HG03159 (cell line): ENCODE measurements around the gene PPP1CB.
"Not testable (repeated sequence)": the region's sequence is repeated elsewhere in the genome, so short reads cannot be mapped to it uniquely, and the experiment has no call there.

ENCODE experiments used
- ATAC-seq: cut with Tn5 transposase; IDR thresholded peaks from one replicate; pipeline ENCODE4 v1.9.1; 2021; ENCODE audit warnings: mild to moderate bottlenecking, moderate library complexity; ENCODE audit not compliant: unreplicated experiment

PPP1CB gene

DNA sequence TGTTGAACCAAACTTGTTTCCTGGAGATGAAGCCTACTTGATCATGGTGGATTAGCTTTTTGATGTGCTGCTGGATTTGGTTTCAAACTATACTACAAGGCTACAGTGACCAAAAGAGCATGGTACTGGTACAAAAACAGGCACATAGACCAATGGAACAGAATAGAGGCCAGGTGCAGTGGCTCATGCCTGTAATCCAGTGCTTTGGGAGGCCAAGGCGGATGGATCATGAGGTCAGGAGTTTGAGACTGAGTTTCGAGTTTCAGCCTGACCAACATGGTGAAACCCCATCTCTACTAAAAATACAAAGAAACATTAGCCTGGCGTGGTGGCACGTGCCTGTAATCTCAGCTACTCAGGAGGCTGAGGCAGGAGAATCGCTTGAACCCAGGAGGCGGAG lies 9.0 kb upstream of the PPP1CB start:
- ATAC-seq = not testable (repeated sequence)

GRCh38 chr2:28745225-28745624 lies 6.4 kb upstream of the PPP1CB start:
- no peak for ATAC-seq

GRCh38 chr2:28745876-28746275 lies 5.8 kb upstream of the PPP1CB start:
- no peak for ATAC-seq

DNA sequence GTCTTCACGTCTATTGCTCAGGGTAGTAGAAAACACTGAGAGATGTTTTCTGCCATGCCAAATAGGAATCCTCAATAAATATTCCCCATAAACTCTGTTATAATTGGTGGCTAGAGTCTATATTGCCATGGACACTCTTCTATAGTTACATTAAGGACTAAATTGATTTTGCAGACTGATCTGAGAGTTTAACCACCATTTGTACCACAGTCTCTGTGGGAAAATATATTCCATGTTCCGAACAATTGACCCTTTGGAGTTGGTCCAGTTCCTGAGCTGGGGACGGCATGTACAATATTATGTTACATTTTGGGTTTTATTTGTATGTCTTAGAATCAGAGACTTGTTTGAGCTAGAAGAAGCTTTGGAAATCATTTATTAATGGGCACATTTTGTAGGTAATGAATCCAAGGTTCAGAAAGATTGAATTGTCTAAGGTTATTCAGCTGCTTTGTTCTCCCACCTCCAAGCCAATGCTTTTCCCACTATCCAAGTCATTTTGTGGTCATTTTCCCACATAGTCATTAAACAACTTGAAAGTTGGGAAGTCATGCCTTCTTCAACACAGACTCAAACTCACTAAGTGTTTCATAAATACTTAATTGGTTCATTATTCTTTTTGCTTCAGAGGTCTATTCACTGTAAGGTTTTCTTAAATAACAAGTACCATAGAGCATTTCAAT lies 5.1 kb upstream of the PPP1CB start:
- no peak for ATAC-seq

- no peak for ATAC-seq
Measured at GRCh38 chr2:28747714-28748113, 3.9 kb upstream of the PPP1CB start.

- no peak for ATAC-seq
Measured at GRCh38 chr2:28748176-28748575, 3.5 kb upstream of the PPP1CB start.

GRCh38 chr2:28748941-28749340 lies 2.7 kb upstream of the PPP1CB start:
- no peak for ATAC-seq

- no peak for ATAC-seq
Measured at GRCh38 chr2:28749526-28749925, 2.1 kb upstream of the PPP1CB start.

GRCh38 chr2:28750316-28751251 lies 1.0 kb upstream of the PPP1CB start:
- ATAC-seq = no peak

- ATAC-seq = peak; percentile 33
Measured at GRCh38 chr2:28751956-28752630, 463 bp downstream of the PPP1CB start.

GRCh38 chr2:28752631-28753376 lies 1.2 kb downstream of the PPP1CB start:
- no peak for ATAC-seq

- no peak for ATAC-seq
Measured at GRCh38 chr2:28754321-28754720, 2.7 kb downstream of the PPP1CB start.

DNA sequence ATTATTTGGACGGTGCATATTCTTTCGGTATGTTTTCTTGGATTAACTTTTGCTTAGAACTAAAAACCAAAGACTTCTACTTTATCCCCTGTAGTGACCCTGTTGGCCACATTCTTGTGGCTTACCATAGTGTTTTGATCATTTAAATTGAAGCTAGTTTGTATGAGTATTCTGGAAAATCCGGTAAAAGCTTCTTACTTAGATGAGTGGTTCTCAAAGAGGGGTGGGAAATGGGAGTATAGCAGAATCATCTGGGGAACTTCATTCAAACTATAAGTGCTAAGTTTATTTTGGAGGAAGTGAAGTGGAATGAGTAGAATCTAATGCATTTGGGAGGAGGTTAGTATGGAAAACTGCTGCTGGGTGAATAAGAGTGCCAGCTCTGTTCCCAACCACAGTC lies 3.8 kb downstream of the PPP1CB start:
- ATAC-seq = no peak

DNA sequence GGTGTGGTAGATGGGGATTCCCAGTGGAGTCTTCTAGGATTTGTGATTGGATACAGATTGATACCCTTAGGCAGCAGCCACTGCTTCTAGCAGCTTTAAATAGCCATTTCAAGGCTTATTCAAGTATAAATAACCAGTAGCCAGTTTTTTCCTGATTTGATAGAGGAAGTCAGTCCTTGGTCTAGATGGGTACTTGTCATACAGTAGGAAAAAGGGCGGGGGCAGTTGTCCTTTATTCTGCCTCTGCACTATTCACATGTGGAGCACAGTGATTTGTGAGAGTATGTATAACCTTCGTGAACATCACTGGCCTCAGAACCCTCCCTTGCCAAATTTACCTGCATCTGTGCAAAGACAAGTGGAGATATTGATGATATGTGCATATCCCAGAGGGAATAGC lies 6.8 kb downstream of the PPP1CB start:
- ATAC-seq = no peak

- ATAC-seq = no peak
Measured at GRCh38 chr2:28761420-28761819, 9.8 kb downstream of the PPP1CB start.

GRCh38 chr2:28764909-28765711 lies 13.5 kb downstream of the PPP1CB start:
- no peak for ATAC-seq

GRCh38 chr2:28766070-28766469 lies 14.4 kb downstream of the PPP1CB start:
- ATAC-seq = no peak

- no peak for ATAC-seq
Measured at GRCh38 chr2:28767337-28767736, 15.7 kb downstream of the PPP1CB start.

DNA sequence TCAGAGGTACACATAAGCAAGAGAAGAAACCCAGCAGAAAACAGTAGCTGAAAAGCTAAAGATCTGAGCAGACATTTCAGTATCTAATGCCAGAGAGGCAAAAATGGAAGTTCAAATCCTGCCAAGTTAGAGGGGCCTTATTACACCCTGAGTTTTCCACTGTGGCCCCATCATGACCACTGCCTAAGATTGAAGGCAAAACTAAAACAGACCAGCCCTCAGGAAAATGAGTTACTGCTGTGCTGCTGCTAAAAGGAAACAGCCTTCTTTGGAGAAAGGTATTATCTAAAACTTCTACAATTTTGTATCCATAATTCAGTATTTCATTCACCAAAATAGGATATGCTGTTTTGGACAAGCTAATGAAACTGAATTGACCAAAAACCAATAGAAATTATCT lies 16.8 kb downstream of the PPP1CB start:
- no peak for ATAC-seq

DNA sequence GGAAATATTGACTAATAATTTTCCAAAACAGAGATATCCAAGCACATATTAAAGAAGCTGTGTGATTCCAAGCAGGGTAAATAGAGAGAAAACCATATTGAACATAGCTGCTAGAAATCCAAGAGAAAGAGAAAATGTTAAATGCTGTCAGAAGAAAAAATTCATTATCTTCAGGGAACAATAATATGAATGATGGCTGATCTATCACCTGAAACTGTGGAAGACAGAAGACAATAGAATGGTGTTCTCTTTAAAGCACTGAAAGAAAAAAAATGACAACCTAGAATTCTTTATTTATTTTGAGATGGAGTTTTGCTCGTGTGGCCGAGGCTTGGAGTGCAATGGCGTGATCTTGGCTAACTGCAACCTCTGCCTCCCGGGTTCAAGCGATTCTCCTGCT lies 17.3 kb downstream of the PPP1CB start:
- no peak for ATAC-seq
